ENCODE measurements around the gene ALKBH3.

The ALKBH3 gene

DNA sequence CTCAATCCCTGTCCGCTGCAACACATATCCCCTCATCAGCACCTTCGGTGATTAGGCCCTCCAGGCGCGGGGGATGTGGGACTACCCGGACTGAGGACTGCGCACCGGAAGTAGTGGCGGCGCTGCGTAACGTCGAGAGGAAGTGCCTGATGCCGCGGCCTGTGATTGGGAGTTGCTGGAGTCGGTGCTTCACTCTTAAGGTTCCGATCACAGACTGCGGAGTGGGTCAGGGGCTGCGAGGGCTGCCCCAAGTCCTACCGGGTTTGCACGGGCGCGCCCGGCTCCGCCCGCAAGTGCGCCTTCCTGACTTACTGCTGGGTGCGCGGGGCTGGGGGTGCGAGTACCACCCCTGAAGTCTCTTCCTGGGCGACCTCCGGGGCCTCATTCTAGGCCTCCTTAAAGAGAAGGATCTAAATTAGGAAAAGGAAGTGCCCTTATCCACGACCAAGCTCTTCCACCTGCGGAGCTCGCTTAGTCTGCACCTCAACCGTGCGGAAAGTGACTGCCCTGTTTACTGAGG is at the start of gene ALKBH3:
ALKBH3 (plus strand) TSS at position 192 of the 520 bp plus-strand sequence. CDS start 1,822 bp downstream, outside the sequence.
- peak; percentile 94 for DNase-seq

DNA sequence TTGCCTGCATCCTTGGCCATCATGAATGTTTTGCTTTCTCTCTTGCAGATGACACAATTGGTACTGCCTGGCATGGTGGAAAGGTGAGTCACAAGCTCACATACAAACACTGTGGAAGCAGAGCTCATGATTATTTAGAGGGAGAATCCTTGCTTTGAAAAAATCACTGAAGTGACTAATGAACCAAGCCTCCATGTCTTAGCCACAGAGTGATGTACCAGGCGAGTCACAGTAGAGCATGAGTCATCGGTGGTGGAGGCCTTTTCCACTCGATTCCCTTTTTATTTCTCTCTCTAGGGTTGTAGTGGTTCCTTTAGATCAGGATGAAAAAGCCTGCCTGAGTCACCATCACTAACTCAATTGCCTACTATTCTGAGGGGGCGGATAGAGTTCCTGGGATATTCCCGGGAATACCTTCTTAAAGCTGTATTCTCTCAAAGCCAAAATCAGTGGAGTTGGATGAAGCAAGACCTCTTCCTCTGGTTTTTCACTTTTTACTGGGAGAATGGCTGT is 49.6 kb upstream of the ALKBH3 start:
- DNase-seq: no peak

DNA sequence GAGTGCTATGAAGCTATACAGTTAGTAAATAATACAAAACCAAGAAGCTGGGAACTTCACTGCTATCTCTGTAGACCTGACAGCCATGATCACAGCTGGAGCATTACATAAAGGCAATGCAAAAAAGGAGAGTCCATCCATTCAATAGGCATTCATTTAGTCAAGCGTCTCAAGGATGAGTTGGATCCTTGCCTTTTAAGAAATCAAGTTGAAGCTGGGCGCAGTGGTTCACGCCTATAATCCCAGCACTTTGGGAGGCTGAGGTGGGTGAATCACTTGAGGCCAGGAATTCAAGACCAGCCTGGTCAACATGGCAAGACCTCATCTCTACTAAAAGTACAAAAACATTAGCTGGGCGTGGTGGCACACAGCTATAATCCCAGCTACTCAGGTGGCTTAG is 48.1 kb upstream of the ALKBH3 start:
- no peak for DNase-seq

DNA sequence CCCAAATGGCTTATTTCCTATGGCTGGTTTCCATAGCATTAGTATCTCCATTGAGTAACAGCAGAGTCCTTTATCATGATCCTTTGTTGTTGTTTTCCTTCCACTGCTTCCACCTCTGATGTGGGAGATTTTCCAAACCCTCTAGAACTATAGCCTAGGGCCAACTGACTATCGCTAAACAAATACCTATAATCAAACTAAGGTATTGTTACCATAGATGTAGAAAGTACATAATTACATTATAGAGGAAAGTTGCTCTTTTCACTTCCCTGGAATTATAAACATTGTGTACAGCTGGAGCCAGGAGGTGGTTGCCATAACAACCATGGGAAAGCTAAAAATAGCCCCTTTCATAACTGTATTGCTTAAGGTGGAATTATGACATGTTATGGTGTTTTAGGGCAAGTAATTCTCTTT is 47.0 kb upstream of the ALKBH3 start:
- DNase-seq: no peak

DNA sequence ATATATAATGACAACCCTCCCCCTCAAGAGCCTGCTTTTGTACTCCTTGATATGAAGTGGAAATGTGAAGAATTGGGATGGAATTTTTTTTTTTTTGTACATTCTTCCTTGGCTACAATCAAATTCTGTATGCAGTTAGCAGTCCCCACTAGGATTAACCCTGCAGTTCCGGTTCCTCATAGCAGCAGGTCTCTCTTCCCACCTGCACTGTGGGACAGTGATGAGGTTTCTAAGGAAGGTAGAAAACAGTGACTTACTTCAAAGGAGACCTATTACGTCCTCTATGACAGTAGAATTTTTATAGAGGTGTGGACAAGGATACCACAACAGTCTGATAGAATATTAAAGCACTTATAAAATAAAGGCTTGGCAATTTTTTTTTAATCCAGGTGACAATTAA is 46.3 kb upstream of the ALKBH3 start:
- DNase-seq: no peak

DNA sequence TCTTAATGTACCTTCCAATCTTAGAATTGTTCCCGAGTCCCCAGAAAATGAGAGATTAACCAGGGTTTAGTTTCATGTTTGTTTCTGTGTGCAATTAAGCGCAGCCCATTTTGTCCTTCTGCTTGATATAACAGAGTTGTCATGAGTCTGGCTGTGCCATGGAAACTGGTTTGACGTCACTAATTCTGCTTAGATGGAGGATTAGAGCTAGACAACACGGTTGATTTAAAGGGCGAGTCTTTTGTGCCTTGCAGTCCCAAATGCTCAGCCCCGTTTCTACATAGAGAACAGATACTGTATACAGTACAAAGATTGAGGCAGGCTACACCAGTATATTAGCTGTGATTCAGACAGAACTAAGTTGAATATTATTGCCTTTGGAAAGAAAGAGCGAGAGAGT is 45.5 kb upstream of the ALKBH3 start:
- no peak for DNase-seq

DNA sequence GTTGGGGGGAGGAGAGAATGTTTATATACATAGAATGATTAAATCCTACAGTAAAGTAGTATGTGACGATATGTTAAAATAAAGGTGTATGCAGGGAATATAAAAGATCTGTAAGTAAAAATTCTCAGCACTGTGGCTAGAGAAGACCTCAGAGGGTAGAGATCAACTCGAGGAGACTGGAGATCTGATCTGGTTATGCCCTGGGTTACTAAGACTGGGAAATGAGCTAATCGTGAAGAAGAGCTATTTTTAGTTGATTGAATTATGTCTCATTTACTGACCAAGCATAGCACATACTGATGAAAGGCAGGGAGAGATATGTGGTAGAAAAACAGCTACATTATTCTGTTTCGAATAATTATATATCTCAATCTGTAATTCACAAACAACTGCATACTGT is 42.8 kb upstream of the ALKBH3 start:
- no peak for DNase-seq

DNA sequence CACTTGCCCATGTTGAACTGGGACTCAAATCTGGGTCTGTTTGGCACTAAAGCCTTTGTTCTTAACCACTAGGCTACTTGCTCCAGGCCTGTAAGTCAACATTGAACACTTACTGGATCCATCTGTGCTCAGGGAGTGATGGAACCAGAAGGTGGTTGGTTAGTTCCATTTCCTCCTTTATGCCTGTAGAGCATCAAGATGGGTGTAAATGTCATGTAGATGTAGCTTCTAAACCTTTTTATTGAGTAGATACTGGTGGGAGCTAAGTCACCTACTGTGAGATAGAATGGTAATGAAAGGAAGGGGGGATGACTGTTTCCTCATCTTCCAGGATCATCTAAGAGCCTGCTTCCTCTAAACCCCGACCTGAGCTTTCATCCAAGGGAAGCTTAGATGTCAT is 38.6 kb upstream of the ALKBH3 start:
- DNase-seq: no peak

DNA sequence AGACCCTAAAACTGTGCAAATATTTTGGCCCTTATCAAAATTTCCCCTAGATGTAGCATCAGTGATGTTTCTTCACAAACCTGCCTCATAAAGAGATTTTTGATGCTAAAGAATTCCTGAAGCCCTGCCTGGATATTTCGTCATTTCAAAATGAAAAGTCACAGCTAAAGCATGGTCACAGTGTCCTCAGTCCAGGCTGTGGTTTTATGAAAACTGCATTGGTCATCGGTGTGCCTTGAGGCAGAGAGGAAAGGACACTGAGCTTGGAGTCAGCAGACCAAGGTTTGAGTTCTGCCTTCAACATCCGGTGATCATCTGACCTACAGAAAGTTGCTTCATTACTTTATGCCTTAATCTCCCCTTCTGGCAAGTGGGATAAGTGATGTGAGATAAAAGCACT is 34.8 kb upstream of the ALKBH3 start:
- DNase-seq: no peak

DNA sequence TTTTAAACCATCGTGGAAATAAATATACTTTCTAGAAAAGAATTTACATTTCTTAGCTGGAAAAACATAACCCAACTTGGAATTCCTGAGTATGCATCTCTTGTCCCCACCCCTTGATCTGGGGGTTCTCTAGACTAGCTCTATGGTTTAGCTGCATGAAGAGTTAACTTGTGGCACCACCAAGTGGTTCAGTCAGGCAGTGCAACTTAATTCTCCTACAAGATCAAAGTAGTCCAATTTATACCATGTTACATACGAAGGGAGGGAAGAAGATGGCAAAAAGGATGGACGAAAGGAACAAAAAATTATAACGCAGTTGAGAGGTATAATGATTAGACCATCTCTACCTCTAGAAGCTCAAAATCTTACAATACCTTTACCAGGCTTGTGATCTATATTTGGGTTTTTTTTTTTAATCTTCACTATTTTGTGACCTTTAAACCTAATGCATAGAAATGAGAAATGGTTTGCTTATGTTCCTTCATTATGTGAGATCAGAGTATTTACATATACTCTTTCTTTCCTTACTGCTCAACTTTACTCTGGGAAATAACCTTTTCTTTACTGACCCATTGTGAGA is 28.5 kb upstream of the ALKBH3 start:
- peak; percentile 48 for DNase-seq

DNA sequence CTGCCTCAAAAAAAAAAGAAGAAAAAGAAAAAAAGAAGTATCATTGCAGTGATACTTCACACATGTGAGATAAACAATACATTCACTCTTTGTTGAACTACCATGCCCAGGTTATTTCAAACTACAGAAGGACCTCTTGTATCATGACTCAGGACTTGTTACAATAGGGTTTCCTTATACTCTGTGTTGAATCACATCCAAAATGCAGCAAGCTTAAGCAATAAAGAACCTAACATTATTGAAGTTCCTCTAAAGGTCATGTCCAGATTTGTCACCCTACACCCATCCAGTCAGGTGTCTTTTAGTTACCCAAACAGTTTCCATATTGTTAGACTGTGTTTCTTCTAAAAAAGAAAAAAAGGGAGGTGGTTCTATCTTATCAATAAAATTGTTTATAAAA is 26.9 kb upstream of the ALKBH3 start:
- DNase-seq: no peak

DNA sequence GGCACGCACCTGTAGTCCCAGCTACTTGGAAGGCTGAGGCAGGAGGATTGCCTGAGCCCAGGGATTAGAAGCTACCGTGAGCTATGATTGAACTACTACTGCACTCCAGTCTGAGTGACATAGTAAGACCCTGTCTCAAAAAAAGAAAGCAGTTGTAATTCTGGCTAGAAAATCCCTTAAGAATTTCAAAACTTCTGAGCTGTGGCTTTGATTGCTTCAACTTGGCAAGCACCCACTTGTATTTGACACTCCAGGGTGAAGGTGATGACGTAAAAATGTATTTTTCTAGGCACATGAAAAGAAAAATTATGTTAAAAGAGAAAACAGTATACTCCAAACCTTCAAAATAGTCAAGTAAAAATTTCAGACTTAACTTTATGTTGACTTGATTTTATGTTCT is 23.6 kb upstream of the ALKBH3 start:
- no peak for DNase-seq

DNA sequence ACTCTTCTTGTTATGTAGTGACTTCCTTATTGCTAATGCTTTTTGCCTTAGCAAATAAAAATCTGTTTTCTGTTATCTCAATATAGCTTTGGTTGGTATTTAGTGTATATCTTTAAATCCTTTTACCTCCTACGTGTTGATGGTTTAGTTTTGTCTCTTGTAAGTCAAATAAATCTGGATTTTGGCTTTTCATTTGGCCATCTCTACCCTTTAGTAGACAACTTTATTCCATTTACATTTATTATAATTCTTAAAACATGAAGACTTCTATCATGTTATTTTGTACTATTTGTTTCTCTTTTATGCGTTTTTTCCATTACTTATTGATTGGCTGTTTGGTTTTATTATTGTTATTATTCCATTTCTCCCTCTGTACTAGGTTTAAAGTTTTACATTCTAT is 19.5 kb upstream of the ALKBH3 start:
- no peak for DNase-seq

DNA sequence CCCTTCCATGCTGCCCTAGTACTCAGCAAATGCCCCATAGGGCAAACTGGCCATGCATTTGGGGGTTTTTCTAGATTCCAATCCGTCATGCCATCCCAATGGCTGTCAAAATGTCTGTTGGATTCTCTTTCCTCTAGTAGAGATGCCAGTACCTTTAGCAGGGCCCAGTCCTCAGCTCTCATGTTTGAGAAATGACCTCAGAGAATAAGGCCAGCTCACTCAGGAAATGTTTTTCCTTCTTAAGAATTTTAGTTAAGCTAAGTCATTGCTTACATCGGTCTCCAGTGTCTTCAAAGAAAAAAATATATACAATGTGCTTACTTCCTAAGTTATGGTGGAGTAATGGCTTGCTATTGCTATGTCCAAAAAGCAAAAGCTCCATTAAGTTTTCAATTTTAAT is 14.1 kb upstream of the ALKBH3 start:
- DNase-seq: no peak

DNA sequence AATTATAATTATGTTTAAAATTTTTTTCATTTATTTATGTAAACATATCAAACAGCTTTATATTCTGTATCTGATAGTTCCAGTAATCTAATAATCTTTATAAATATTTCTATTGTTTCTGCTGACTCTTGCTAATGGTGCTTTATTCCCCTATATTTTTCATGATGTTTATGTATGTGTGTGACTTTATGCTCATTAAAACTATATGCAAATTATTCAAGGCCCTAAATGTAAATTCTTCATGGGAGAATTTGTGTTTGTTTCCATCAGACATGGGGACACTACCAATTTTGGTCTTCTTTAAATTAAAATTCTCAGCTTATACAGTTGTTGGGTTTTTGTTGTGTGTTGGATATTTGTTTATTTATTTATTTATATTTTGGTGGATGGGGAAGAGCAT is 13.7 kb upstream of the ALKBH3 start:
- DNase-seq: no peak

DNA sequence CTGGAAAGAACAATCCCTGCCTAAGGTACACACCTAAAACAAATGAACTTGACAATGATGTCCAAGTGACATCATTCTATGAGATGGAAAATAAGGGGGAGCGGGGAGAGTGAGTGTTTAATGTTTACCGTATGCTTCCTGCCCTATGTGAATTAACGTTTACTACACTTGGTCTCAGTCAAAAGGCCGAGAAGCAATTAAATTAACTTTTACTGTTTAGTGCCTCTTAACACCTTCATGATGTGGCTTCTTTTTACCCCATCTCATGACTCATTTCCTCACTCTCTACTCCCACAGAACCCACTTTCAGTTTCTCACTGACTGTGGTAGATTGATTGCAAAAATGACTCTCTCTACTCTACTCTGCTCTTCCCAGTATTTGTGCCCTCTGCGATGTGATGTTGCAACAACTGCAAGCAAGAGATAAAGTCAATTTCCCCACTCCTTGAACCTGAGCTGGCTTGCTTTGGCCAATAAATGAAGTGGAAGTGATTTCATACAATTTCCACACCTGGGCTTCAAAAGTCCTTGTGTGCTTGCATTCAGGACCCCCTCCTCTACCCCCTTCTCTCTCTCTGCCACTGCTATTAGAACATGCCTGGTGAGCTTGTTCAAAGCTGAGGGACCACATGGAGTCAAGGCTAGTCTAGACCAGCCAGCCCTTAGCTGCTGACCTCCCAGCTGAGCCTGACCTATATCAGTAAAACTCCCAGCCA is 11.6 kb upstream of the ALKBH3 start:
- no peak for DNase-seq

DNA sequence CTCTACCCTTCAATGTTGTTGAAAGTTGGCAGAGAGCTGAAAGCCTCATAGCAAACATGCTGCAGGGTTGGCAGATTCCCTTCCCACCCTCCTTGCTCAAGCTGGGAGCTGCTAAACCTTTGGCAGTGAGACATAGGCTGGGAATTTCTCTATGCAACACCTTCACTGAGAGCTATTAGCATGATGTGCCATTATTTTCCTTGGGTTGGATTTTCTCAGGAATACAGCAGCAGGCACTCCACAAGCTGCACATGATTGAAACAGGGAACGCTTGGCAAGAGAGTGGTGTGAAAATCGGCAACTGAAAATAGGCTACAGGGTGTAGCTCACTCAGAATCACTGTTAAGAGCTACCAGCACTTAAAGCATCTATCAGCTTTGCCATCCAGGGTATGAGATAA is 9.6 kb upstream of the ALKBH3 start:
- no peak for DNase-seq

DNA sequence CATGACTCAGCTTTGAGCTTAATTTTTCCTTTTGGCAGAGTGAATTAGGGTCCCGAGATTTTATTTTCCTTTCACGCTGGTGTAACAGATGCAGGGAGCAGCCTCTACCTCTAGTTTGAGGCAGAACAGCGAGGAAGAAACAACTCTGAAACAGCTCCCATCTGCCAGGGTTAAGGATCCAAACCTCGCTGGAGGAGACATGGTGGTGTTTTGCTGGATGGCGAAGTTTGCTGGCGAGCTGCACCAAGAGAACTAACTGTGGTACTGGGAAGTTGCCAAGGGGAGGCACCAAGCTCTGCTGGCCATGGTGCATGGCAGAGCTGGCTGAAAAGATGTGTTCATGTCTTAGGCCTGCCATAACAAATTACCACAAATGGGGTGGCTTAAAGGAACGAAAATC is 7.6 kb upstream of the ALKBH3 start:
- DNase-seq: no peak

DNA sequence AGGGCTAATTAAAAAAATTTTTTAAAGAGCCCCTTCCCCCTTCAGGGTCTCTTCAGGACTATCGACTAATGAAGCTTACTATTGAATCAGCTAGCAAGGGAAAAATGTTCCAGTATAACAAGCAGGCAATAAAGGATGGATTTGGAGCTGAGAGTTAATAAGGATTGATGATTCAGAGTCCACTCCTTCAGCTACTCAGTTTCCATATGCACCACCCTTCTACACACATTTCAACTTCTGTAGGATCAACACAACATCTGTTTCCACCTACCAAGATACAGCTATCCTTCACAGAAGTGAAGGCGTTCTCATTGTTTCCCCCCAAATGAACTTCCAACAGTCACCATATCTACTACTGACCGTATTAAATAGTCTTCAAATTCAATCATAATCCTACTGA is 6.6 kb upstream of the ALKBH3 start:
- DNase-seq: no peak

DNA sequence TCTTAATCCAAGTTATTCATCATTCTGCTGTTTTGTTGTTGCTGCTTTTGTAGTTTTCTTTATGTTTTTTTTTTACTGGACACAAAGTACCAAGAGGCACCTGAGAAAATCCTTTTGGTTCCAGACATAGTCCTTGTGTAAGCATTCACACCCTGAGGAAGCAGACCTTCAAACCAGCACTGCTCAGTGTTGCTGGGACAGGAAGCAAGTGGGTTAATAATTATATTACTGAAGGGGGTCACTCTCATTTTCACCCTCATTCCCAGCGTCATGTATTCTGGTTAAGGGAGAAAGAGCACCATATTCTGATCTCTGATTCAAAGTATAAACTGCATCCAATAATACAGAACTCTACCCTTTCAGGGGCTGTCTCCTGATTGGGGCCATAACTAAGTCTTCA is 5.9 kb upstream of the ALKBH3 start:
- DNase-seq: no peak

DNA sequence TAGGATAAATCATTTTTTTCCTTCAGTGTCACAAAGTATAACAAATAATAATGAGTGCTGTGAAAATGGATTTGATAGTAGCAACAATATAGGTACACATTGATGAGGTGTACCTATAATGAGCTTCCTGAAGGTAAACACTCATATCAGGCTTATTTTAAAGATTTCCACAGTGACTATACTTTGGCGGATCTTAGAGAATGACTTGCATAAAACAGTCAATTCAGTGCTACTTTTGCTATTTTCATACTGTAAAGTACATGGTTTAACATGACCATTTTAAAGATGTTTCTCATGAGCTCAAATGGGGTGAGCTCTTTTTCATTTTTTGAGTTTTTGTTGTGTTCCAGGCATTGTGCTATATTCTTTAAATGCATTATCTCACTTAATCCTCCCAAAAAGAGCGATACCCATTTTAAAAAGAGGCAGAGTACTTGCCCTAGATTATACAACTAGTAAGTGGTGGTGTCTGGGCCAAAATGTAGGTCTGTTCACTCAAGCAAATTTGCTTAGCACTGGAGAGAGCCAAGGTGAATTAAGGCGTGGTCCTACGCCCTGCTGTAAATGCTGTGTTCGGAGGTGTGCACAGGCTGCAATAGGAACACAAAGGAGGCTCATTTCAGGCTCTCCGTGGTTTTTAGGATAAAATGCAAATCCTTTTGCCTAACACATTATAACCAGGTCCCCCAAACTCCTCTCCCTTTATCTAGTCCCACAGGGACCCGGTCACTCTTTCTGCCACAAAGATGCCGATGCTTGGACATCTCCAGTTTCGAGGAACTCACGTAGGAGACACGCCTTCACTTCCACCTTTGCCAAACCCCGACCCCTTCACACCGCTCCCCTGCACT is 617 bp upstream of the ALKBH3 start:
- DNase-seq: no peak

DNA sequence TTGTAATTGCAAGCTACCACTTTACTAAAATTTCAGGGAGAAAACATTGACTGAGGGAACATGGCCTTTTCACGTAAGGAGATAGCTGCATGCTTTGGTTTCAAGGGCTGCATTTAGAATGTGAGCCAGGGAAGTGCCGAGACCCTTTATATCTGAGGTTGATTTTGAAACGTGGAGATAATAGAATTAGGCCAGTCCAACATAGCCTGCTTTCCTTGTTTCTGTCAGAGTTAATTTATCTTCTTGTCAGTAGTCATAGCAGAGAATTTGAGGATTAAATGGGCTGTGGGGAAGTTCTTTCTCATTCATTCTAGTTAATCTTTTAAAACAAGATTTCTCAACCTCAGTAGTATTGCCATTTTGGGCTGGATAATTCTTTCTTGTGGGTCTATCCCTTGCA is 12.2 kb downstream of the ALKBH3 start:
- no peak for DNase-seq

DNA sequence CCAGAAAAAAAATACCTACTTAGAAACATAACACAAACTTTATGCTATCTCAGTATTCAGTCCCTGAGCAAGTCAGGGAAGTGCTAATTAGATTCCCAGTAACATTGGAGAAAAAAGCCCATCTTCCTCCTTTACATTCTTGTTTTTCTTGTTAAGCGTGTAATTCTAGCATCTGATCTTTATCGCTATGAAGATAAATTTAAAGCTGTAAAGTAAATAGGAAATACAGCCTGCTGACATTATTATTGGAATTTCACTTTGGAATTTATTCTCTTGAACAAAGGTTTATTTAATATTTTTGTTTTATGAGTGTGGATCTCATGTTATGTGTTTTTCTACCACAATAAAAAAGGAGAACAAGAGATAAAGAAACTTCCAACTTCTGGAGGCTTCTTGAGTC is 13.9 kb downstream of the ALKBH3 start:
- DNase-seq: no peak

DNA sequence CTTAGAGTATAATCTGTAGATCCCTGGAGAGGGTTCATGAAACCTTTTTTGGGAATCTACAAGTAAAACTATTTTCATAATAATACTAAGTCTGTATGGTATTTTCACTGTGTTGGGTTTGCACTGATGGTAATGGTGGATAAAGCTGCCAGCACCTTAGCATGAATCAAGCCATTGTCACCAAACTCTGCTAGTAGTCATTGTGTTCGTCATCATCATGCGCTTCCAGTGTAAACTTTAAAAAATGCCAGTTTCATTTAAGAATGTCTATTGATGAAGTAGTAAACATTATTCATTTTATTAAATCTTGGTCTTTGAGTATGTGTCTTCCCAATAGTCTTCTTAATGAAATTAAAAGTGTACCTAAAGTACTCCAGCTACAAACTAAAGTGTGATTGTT is 15.0 kb downstream of the ALKBH3 start:
- DNase-seq: no peak
